Calu3 (cell line): Measurements from ENCODE around the gene RPUSD1. TPM values are rescaled to one million over a fixed set of nuclear protein-coding genes. Genes with fewer than 3 reads are reported as not detected.

ENCODE experiments used
- BruUV-seq: library from RNA; stranded (reverse); fragments of 400-500 nt; replicated peaks from 2 replicates; lab custom pipeline; 2021; lab: Mats Ljungman, UMichigan
- CTCF ChIA-PET: fragments of 300-600 bp; sonication (Branson Sonifier 250); formaldehyde crosslinking; loops from one replicate; lab custom pipeline; 2022; ENCODE audit warnings: antibody characterized with exemption; lab: Charles Lee
- DNase-seq: peaks from one replicate; pipeline ENCODE4 v3.0.0; 2022
- H3K27ac Mint-ChIP-seq: one replicate; pipeline ENCODE4 v1.8.0; 2022; ENCODE audit warnings: mixed read lengths; ENCODE audit not compliant: unreplicated experiment
- H3K27me3 Mint-ChIP-seq: one replicate; pipeline ENCODE4 v1.8.0; 2022; ENCODE audit warnings: mixed read lengths; ENCODE audit not compliant: unreplicated experiment
- H3K36me3 Mint-ChIP-seq: one replicate; pipeline ENCODE4 v1.8.0; 2022; ENCODE audit warnings: mild to moderate bottlenecking, moderate library complexity, mixed read lengths; ENCODE audit not compliant: insufficient read depth, unreplicated experiment
- H3K4me1 Mint-ChIP-seq: one replicate; pipeline ENCODE4 v1.8.0; 2022; ENCODE audit warnings: mild to moderate bottlenecking, low read depth, mixed read lengths; ENCODE audit not compliant: unreplicated experiment
- H3K4me3 Mint-ChIP-seq: one replicate; pipeline ENCODE4 v1.8.0; 2022; ENCODE audit warnings: mild to moderate bottlenecking, low read depth, moderate library complexity, mixed read lengths; ENCODE audit not compliant: unreplicated experiment
- H3K9me3 Mint-ChIP-seq: one replicate; pipeline ENCODE4 v1.8.0; 2022; ENCODE audit warnings: low read depth, mixed read lengths; ENCODE audit not compliant: unreplicated experiment
- intact Hi-C: fragments of 100-400 bp; cut with micrococcal nuclease; formaldehyde crosslinking; loops from one replicate; pipeline ENCODE4 v1.10.0; 2022; ENCODE audit not compliant: unreplicated experiment
- total RNA-seq: library from RNA; stranded (reverse); gene quantifications from 2 replicates; pipeline ENCODE4 v1.2.3, GENCODE V29; 2022
- TF ChIP-seq, protein P1 (sequence below): fragments of 200-600 bp; IDR thresholded peaks from one replicate; pipeline ENCODE4 v1.8.0; 2022; ENCODE audit warnings: antibody characterized with exemption; ENCODE audit not compliant: unreplicated experiment

Gene RPUSD1
- total RNA-seq, 1 experiment from 2014 or later = 47.5 TPM

DNA sequence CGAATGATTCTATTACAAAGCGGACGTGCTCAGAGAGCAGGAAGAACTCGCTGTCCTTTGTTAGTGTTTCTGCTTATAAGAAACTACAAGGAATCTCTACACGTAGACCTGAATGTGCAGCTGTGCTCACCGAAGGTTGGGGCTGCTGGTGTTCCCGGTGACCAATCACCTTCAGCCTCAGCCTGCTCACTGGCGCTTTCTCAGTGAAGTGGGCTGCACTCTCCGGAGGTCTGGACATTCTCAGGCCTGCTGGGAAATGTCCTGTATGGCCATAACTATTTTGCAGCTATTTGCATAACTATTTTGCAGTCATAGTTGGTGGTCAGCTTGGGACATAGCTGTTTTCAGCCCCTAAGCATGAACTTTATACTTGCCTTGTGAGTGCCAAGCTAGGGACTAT lies 37.7 kb downstream of the RPUSD1 start:
- H3K4me1 Mint-ChIP-seq = peaks cover 12% of the 10 kb centered on the region
- H3K4me3 Mint-ChIP-seq = no peak overlapping the region
- BruUV-seq = no TSS peak
- CTCF ChIA-PET = interaction anchor here (1.3 kb wide), 2 partner anchors 11 to 34 kb away, joined by 3 to 4 read pairs; no protein-coding TSS in a partner anchor
- no peak for DNase-seq
- TF ChIP-seq, protein P1, sequence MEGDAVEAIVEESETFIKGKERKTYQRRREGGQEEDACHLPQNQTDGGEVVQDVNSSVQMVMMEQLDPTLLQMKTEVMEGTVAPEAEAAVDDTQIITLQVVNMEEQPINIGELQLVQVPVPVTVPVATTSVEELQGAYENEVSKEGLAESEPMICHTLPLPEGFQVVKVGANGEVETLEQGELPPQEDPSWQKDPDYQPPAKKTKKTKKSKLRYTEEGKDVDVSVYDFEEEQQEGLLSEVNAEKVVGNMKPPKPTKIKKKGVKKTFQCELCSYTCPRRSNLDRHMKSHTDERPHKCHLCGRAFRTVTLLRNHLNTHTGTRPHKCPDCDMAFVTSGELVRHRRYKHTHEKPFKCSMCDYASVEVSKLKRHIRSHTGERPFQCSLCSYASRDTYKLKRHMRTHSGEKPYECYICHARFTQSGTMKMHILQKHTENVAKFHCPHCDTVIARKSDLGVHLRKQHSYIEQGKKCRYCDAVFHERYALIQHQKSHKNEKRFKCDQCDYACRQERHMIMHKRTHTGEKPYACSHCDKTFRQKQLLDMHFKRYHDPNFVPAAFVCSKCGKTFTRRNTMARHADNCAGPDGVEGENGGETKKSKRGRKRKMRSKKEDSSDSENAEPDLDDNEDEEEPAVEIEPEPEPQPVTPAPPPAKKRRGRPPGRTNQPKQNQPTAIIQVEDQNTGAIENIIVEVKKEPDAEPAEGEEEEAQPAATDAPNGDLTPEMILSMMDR = no peak
- peaks cover 12% of the 10 kb centered on the region for H3K36me3 Mint-ChIP-seq
- intact Hi-C loops = no loop called here
- H3K27me3 Mint-ChIP-seq = peaks cover 65% of the 10 kb centered on the region
- no peaks in the 10 kb centered on the region for H3K9me3 Mint-ChIP-seq
- no peak overlapping the region for H3K27ac Mint-ChIP-seq

DNA sequence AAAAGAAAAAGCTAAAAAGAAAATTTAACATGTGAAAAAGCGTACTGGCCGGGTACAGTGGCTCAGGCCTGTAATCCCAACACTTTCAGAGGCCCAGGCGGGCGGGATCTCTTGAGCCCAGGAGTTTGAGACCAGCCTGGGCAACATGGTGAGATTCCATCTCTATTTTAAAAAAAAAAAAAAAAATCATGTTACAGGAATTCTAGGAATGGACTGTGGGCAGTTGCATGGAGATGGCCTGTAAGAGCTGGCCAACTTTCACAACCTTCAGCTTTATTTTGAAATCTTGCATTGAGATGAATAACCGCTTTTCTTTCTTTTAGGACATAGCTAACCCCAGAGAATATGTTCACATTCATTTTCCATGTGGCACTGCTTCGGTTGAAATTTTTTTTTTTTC lies 39.2 kb downstream of the RPUSD1 start:
- H3K27me3 Mint-ChIP-seq = peaks cover 50% of the 10 kb centered on the region
- H3K4me3 Mint-ChIP-seq = no peak overlapping the region
- no peak overlapping the region for H3K27ac Mint-ChIP-seq
- TF ChIP-seq, protein P1 = no peak
- H3K9me3 Mint-ChIP-seq = no peaks in the 10 kb centered on the region
- CTCF ChIA-PET = interaction anchor here (0.6 to 0.9 kb wide), 3 partner anchors 12 to 156 kb away, joined by 3 read pairs; partner anchors contain the start of gene MSLN
- no peak for DNase-seq
- peaks cover 12% of the 10 kb centered on the region for H3K4me1 Mint-ChIP-seq
- BruUV-seq = no TSS peak
- intact Hi-C loops = no loop called here
- peaks cover 12% of the 10 kb centered on the region for H3K36me3 Mint-ChIP-seq

DNA sequence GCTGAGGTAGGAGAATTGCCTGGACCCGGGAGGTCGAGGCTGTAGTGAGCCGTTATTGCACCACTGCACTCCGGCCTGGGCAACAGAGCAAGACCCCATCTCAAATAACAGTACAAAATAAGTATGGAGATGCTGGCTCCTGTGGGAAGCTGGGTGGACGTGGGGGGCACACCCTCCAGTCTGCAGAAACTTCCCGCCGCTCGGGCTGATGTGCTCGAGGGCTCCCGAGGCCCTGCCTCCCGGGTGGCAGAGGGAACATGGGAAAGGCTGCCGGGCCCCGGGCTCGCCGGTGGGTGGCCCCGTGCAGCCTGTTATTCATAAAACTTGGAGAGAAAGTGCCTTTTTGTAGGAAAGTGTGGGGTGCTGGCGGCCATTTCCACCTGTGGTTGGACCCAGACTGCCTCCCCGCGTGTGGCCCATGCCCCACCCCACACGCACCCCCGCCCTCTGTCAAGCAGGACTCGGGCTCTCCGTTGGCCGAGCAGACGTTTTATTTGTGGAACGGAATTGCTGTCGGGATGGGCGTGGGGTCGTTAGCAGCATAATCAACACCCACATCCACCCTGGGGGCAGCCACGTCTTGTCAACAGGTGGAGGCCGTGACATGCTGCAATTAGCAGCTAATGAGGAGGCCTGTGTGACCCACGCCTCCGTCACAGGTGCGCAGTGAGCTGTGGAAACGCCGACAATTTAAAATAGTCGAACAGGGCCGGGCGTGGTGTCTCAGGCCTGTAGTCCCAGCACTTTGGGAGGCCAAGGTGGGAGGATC lies 40.0 kb downstream of the RPUSD1 start:
- DNase-seq = no peak
- peaks cover 45% of the 10 kb centered on the region for H3K27me3 Mint-ChIP-seq
- peaks cover 12% of the 10 kb centered on the region for H3K4me1 Mint-ChIP-seq
- no peak overlapping the region for H3K4me3 Mint-ChIP-seq
- H3K36me3 Mint-ChIP-seq = peaks cover 12% of the 10 kb centered on the region
- CTCF ChIA-PET = interaction anchor here (0.6 to 0.9 kb wide), 2 partner anchors 13 to 297 kb away, joined by 3 to 5 read pairs; partner anchors contain the start of gene MSLN
- no peaks in the 10 kb centered on the region for H3K9me3 Mint-ChIP-seq
- TF ChIP-seq, protein P1 = no peak
- no peak overlapping the region for H3K27ac Mint-ChIP-seq
- intact Hi-C loops = no loop called here
- no TSS peak for BruUV-seq

DNA sequence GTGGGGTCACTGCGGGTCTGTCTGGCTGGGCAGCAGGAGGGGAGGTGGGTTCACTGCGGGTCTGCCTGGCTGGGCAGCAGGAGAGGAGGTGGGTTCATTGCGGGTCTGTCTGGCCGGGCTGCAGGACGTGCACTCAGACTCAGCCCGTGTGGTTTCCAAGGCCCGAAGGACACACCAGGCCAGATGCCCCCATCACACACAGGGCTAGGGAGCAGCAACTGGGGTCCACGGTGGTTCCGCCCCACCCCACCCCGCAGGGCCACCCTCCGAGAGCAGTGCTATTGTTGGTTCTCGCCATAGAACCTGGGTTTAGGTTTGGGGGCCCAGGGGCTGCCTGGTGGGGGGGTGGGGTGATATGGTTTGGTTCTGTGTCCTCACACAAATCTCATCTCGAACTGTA lies 41.5 kb downstream of the RPUSD1 start:
- Mint-ChIP-seq H3K27me3 (peaks cover 29% of the 10 kb centered on the region), H3K4me3 (no peak overlapping the region), H3K4me1 (peaks cover under 1% of the 10 kb centered on the region), H3K27ac (no peak overlapping the region), H3K9me3 (no peaks in the 10 kb centered on the region), H3K36me3 (peaks cover 19% of the 10 kb centered on the region)
- BruUV-seq = no TSS peak
- intact Hi-C loops = no loop called here
- TF ChIP-seq, protein P1 = no peak
- no peak for DNase-seq
- CTCF ChIA-PET = interaction anchor here (0.5 kb wide), 1 partner anchor 27 kb away, joined by 3 read pairs; no protein-coding TSS in a partner anchor
